Activated naive CD4-positive, alpha-beta T cell treated with anti-CD3 and anti-CD28 coated beads, Interleukin-2, amount 50 U/mL, for 16 hours (primary cell): ENCODE measurements around the gene ZNF764.
A peak's percentile ranks its signal among the peaks of the same experiment; 100 is the strongest.
"Not testable (repeated sequence)": the region's sequence is repeated elsewhere in the genome, so short reads cannot be mapped to it uniquely, and the experiment has no call there.

ENCODE experiments used
- DNase-seq: peaks from one replicate; pipeline ENCODE4 v3.0.0-alpha.2; 2020

ZNF764 gene

DNA sequence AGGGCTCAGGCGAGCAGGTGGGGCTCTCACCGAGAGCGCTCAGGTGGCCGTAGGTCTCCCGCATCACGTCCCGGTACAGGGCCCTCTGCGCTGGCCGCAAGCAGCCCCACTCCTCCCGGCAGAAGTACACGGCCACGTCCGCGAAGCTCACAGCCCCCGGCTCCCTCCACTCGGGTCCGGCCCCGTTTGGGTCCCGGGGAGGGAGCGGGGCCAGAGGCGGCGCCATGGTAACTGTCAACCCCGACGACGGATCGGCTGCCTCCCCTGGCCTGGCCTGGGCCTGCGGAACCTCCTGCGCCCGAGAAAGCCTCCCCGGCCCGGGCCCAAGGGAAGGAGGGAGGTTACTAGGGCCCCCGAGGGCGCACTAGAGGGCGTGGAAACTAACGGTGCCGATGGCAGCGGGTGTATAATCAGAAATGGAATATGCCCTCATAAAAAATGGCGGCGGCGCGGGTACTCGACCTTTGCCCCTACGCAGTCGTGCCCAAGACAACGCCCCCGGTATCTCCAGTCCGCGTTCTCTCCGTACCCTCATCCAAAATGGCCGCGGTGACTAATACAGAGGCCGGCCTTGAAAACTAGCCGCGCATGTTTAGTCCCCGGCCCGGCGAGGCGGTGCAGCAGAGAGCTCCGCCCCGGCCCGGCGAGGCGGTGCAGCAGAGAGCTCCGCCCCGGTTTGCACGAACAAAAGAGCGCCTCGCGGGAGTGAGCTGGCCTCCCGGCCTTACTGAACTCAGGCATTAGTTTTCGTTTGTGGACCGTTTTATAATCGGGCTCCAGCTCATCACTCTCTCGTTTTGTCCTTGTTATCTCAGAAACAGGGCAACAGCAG is at the start of gene ZNF764:
Gene ZNF764 (minus strand): TSS at position 418 of the 832 bp plus-strand sequence. CDS start 192 bp downstream, at position 226.
- DNase-seq: peak; percentile 95

DNA sequence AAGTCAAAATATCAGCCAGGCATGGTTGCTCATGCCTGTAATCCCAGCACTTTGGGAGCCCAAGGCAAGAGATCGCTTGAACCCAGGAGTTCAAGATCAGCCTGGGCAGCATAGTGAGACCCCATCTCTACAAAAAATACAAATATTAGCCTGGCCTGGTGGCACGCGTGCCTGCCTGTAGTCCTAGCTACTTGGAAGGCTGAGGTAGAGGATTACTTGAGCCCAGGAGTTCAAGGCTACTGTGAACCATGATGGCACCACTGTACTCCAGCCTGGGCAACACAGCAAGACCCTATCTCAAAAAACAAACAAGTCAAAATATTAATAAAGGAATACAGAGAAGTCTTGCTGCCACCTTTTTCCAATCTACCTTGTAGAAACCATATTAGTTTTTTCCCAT is 47.8 kb upstream of the ZNF764 start:
- DNase-seq: no peak

DNA sequence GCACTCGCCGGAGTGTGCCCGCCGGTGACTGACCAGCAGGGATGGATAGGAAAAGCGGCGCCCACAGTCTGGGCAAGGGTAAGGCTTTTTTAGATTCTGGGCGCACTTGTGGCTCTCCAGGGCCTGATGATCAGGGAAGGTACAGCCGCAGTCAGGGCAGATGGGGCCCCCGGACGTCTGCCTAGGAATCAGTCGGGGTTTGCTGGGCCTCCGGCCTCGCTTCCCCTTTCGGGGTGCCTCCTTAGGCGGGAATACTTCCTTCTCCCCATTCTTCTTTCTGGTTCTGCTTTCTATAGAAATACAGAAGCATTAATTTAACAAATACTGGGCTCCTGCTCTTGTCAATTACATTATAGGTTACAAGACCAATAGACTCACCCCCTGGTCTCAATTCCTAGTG is 47.0 kb upstream of the ZNF764 start:
- DNase-seq: no peak

DNA sequence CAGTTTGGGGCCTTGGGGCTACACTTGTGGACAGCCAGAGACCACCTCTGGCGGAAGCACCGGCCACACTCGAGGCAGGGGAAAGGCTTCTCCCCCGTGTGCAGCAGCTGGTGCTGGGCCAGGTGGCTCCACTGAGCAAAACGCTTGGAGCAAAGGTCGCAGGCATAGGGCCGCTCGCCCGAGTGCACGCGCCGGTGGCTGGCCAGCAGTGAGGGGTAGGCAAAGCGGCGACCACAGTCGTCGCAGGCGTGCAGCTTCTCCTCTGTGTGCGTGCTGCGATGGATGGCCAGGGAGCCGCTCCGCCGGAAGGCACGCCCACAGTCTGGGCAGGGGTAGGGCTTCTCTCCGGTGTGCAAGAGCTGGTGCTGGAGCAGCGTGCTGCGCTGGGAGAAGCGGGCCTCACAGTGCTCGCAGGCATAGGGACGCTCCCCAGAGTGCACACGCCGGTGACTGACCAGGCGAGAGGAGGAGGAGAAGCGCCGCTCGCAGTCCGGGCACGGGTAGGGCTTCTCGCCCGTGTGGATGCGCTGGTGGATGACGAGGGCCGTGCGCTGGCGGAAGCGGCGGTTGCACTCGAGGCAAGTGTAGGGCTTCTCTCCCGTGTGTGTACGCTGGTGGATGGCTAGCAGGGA is 46.3 kb upstream of the ZNF764 start:
- no peak for DNase-seq

DNA sequence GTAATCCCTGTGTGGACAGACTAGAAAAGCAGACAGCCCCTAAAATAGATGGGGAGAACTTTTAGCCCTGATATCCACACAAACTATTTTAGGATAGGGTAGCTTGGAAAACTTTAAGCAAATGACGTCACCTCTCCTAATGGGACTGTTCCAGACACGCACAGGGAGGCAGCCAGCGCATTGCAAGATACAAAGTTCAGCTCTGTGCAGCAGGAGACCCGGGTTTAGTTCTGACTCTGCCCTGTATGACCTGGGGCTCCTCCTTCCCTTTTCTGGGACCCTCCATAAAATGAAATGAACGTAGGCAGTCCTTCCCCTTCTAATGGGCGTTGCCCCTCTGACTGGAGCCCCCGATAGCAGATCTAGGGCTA is 45.8 kb upstream of the ZNF764 start:
- DNase-seq: no peak

DNA sequence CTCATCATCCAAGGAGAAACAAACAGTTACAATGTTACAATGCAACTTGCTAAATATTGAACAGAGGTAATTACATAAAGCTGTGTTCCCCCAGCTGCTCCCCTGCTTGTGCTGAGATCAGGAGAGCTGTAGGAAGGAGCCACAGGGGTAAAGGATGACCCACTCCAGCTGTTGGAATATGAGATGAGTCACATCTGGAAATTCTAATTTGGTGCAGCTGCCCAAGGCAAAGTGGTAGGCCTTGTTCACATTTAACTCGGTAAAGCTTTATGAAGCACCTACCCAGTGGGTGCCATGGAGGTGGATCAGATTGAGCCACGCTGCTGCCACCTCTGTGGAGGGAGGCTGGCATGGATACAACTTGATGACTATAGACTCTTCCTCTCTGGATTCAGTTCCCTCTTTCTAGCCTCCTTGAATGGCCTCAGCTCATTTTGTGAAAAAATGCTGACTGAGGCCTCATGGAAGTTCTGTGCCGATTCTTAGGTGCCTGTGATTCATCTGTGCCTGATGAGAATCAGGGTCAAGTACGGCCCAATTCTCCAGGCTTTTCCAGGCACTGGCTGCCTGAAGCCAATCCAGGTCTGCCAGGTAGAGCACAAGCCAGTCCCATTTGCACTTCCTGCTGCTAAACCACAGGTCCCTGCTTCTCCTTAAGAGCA is 44.6 kb upstream of the ZNF764 start:
- no peak for DNase-seq

DNA sequence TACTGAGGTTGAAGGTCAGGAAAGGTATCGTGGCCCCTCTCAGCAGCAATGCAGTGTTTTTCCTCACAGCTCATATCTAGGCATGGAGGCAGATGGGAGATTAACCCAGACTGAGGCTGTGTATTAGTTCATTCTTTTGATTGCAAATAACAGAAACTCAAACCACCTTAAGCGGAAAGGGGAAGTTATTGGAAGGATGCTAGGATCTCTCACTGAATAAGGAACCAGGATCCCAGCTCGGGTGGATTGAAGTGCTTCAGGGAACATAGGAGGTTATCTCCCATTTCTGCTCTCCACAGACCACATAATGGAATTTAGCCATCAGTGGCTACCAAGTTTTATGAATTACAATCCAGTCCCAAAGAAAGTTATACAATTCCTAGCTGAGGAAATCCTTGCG is 43.8 kb upstream of the ZNF764 start:
- DNase-seq: no peak

DNA sequence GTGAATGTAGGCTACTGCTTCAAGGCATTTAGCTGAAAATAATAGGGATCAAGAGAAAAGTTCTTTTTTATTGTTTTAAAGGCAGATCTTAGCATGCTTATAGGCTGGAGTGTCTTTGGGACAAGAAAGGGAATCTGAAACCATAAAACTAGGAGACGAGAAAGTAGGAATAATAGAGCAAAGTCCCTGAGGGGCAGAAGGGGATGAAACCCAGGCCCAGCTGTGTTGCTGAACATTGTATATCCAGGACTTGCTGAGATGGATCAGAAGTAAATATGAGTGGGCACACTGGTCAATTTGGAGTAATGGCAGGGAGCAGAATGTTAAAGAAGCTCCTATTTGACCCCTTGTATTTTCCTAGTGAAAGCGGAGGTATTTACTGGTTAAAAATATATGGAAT is 42.8 kb upstream of the ZNF764 start:
- no peak for DNase-seq

DNA sequence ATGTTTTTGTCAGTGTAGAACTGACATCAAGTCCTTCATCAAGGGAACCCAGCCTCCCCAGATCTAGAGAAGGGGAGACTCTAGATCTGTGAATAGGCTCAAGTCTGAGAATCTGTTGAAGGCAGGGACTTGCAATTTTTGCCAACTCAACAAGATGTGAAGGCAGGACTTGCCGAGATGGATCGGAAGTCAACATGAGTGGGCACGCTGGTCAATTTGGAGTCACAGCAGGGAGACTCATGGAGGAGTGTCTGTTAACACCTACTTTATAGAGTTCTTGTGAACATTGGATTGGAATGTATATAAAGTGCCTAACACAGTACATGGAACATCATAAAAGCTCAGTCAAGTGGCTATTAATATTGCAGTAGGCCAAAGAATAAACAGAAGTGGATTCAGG is 42.0 kb upstream of the ZNF764 start:
- DNase-seq: no peak

DNA sequence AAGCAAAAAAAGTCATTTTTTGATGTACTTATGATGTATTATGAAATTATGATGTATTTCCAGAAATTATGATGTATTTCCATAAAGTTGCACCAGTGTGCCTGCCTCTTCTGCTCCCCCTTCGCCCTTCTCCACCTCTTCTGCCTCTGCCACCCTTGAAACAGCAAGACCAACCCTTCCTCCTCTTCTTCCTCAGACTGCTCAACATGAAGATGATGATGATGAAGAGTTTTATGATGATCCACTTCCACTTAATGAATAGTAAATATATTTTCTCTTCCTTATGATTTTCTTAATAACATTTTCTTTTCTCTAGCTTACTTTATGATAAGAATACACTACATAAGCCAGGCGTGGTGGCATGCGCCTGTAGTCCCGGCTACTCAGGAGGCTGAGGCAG is 34.7 kb upstream of the ZNF764 start:
- no peak for DNase-seq

DNA sequence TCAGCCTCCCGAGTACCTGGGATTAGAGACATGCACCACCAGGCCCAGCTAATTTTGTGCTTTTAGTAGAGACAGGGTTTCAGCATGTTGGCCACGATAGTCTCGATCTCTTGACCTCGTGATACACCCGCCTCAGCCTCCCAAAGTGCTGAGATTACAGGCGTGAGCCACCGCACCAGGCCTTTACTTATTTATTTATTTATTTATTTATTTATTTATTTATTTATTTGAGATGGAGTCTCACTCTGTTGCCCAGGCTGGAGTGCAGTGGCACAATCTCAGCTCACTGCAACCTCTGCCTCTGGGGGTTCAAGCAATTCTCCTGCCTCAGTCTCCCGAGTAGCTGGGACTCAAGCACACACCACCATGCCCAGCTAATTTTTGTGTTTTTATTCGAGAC is 32.7 kb upstream of the ZNF764 start:
- DNase-seq: not testable (repeated sequence)

DNA sequence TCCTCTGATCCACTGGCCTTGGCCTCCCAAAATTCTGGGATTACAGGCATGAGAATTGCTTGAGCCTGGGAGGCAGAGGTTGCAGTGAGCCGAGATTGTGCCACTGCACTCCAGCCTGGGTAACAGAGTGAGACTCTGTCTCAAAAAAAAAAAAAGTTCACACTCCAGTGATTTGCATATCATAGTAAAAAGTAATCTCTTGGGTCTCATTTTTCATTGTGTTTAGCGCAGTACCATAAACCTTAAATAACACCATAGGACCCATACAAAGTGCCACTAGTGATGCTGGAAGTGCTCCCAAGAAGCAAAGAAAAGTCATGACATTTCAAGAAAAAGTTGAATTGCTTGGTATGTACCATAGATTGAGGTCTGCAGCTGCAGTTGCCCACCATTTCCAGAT is 31.4 kb upstream of the ZNF764 start:
- DNase-seq: not testable (repeated sequence)

DNA sequence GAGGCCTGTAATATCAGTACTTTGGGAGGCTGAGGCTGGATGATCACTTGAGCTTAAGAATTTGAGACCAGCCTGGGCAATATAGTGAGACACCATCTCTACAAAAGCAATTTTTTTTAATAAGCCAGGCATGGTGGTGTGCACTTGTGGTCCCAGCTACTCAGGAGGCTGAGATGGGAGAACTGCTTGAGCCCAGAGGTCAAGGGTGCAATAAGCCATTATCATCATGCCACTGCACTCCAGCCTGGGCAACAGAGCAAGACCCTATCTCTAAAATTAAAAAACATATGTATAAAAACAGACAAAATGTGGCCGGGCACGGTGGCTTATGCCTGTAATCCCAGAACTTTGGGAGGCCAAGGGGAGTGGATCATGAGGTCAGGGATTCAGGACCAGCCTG is 30.5 kb upstream of the ZNF764 start:
- no peak for DNase-seq

DNA sequence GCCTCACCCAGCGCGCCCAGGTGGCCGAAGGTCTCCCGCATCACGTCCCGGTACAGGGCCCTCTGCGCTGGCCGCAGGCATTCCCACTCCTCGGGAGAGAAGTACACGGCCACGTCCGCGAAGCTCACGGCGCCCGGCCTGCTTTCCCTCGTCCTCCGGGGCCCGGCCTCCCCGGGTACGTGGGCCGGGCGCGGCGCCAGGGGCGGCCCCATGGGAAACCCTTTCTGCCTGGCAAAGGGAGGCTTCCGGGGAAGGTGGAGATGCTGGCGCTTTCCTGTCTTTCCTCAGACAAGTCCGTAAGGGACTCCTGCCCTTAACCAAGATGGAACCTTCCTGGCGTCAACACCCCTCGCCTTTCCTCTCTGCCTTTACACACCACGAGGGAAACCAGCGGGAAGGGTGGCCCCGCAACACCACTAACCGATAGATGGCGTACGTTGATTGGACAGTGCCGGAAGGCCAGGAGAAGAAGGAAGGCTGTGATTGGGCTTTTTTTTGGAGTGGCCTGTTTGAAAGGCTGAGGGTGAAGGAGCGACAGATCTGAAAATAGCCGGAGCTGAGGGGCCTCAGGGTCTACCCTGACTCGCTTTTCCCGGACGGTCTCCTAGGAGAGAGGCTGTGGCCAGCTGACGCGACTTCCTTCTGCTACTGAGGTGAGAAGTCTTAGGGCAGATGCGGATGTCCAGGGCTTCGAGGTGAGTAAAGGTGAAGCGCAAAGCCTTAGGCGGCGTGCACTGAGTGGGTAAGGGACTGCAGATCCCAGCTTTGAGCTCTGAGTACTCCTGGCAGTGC is 27.4 kb upstream of the ZNF764 start, which contains the start of gene ZNF785:
Gene ZNF785 (minus strand): TSS at position 298 of the 792 bp plus-strand sequence. CDS start 86 bp downstream, at position 212.
- peak; percentile 91 for DNase-seq

DNA sequence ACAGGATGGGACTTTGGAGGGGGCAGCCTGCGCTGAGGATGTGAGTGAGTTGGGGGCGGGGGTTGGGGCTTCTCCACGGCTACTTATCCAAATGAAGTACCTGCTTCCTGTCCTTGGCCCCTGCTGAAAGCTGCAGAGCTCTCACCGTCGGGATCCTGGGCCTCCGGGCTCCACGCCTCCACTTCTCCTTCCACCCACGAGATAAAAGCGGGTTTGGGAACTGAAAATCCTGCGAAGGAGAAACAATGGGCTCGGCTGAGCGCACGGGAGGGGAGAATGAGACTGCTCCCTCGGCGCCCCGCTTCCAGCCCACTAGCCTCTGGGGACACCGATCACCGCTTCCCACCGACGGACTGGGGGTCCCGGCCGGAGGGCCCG is 26.8 kb upstream of the ZNF764 start:
- DNase-seq: no peak

DNA sequence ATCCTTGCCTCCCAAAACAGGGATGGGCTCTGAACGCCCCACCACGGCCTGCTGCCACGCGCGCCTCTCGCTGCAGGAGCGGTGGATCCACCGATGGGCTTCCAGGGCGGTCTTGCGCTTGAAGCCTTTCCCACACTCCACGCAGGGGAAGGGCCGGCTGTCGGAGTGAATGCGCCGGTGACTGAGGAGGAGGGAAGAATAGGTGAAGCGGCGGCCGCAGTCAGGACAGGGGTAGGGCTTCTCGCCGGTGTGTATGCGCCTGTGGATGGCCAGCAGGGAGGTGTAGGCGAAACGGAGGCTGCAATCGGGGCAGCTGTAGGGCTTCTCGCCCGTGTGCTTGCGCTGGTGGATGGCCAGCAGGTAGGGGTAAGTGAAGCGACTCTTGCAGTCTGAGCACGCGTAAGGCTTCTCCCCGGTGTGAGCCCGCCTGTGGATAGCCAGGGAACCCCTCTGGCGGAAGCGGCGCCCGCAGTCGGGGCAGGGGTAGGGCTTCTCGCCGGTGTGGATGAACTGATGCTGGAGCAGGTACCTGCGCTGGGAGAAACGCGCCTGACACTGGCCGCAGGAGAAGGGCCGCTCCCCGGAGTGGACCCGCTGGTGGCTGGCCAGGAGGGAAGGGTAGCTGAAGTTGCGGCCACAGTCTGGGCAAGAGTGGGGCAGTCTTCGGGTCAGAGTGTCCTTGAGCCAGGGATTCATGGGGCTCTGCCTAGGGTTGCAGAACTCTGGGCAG is 24.6 kb upstream of the ZNF764 start:
- DNase-seq: no peak

DNA sequence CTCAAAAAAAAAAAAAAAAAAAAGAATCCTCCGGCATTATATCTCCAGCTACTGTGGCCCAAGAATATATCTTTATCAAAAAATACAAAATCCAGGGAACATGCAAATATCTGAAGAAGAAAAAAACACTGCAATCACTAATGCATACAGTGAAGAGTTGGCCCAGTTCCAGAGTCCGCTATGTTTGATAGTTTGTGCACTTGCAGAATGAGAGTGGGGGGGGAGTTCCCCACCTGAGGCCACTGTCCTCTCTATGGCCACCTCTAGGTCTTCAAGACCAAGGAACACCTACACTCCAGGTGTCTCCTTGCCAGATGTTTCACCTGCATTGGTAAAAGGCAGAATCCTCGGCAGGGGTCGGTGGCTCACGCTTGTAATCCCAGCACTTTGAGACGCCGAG is 23.3 kb upstream of the ZNF764 start:
- no peak for DNase-seq

DNA sequence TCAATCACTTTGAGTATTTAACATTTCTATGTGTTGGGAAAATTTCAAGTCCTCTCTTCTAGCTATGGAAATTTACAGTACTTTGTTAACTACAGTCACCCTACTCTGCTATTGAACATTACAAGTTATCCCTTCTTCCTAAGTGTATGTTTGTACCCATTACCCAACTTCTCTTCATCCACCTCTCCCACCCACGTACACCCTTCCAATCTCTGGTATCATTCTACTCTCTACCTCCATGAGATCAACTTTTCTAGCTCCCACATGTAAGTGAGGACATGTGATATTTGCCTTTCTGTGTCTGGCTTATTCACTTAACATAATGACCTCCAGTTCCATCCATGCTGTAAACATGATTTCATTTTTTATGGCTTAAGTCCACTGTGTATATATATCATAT is 16.5 kb upstream of the ZNF764 start:
- no peak for DNase-seq

DNA sequence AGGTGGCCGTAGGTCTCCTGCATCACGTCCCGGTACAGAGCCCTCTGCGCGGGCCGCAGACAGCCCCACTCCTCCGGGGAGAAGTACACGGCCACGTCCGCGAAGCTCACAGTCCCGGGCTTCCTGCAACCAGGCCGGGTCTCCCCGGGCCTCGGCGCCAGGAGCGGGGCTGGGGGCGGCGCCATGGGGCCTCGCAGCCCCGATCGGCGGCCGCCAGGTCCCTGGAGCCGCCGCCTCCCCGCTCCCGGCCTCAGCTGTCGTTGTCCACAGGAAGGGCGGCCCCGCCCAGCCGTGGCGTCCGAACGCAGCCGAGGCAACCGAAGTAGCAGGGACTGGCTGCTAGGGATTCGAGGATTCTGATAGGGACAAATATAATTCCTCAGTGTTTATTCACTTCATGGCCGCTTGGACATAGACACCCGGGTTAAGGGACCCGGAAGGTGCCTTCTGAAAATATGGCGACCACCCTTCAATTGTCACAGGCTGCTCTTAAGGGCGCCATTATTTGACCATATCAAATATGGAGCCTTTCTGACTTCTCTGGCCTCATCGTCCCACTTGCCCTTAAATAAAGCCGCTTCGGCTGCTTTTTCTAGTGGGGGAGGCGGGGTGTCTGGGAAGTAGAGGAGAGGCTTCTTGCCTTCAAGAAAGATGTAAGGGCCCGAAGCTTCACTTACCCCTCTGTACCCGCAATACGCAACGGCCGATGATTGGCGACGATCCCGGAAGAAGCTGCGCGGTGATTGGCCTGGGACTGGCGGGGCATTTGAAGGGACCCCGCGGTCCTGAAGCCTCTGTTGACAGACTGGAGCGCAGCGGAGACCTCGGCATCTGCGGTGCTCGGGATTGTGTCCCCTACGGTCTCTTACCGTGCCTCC is 13.5 kb upstream of the ZNF764 start, which contains the start of gene ZNF688:
Gene ZNF688 (minus strand): TSS at position 270 of the 878 bp plus-strand sequence. CDS start 85 bp downstream, at position 185.
- peak; percentile 93 for DNase-seq

DNA sequence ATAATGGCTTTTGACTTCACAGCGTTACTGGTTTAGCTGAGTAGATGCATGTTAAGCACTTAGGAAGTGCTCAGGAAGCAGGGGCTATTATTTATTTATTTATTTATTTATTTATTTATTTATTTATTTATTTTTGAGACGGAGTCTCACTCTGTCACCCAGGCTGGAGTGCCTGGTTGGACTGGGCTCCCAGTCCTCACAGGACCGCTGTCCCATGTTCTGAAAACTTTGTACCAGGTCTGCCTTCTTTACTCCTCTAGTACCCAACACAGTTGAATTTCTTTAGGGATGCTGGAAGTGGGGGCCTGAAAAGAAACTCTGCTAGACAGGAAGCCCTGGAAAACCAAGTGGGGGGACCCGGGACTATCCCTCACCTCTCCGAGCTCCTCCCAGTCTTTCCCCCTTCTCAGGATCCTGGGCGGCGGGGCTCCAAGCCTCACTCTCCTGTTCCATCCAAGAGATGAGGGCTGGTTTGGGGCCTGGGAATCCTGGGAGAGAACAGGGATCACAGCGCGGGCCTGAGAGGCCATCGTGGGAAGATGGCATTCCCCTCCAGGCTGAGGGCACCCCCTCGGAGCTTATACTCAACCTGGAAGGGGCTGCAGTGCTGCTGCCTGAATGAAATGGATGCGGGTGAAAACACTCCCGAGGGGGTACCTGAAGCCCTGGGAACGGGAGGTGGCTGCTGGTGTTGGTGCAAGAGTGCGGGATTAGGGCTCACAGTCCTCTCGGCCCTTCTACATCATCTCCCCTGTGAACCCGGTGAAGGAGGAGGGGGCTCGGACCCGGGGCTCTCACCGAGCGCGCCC is 12.7 kb upstream of the ZNF764 start:
- no peak for DNase-seq
